GM18870 (cell line): ENCODE measurements around the gene CXCL12.

Experiments used
- ATAC-seq: cut with Tn5 transposase; IDR thresholded peaks from one replicate; pipeline ENCODE4 v1.9.1; 2021; ENCODE audit warnings: moderate library complexity; ENCODE audit not compliant: unreplicated experiment

Gene CXCL12

DNA sequence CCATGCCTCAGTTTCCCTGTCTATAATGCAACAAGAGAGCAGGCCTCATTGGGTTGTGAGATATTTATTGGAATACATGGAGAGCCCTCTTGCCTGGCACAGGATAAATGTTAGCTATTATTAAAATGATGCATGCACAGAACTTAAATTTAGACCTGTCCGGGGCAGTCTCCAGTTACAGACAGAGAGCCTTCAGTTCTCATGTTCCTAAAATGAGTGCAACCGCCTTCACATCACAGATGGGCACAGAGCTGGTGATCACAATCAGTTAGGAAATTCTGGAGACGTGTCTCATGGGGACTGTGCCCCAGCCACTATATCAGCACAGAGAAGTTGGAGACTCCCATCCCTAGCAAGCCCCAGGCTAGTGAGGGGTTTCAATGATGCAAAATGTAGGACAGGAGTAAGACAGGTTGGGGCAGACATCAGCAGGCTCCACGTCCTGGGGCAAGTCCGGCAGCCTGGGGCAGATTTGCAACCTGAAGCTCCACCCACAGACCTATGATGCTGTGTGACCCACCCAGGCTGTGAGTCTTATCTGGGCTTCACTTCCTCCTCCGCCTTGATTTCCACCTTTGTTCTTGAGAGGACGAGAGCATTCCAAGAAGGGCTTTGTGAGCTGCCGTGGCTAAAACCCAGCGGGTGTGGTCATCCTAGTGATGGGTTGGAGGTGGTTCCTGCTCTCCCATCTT lies 49.4 kb downstream of the CXCL12 start:
- ATAC-seq = no peak

DNA sequence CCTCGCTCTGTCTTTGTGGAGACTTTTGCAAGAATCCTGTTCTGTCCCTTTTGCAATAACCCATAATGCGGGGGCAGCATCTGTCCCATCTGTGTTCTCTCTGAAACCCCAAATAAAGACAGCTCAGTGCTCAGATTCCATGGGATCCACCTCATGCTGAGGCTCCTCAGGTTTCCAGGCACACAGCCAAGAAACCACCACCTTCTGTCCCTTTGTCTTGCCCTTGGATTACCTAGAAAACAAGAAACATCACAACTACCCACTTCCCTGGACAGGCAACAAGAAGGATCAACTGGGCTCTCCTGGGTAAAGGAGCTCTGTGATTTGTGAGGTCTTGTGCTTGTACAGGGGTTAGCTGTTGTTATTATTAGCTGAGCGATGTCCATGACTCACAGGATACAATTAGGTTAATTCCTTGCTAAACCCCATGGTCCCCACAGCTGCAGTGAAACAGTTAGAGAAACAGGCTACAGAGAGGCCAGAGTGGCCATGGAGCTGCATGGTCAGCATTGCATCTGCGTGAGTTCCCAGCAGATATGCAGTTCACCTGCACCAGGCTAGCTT lies 50.2 kb downstream of the CXCL12 start:
- ATAC-seq = no peak

DNA sequence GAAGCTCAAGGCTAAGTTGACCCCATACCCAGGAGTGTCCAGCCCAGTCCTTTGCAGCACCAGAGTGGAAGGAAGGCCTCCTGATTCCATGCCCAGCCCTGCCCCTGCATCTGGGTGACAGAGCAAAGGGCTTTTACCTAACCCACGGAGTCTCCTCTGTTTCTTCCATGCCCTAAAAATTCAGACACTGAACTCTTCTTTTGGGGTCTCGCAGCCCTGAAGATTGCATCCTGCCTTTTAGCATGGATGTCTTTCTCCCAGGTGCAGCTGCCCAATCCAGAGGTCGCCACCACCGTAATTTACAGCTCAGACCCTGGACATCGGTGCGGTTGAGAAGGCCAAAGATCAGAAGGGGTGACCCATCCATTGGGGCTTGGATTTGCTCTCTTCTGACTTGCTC lies 50.8 kb downstream of the CXCL12 start:
- ATAC-seq = no peak

DNA sequence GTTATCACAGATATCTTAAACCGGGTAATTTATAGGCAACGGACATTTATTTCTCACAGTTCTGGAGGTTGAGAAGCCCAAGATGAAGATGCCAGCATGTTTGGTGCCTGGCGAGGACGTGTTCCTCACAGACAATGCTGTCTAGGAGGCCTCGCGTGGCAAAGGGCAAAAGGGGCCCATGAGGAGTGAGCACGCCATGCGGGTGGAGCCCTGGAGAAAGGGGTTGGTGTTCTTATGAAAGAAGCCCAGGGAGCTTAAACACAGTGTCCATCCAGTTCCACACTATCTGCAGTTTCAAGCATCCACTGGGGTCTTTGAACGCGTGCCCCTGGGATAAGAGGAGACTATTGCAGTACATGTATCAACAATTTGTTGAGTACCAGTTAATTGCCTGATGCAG lies 51.4 kb downstream of the CXCL12 start:
- no peak for ATAC-seq

DNA sequence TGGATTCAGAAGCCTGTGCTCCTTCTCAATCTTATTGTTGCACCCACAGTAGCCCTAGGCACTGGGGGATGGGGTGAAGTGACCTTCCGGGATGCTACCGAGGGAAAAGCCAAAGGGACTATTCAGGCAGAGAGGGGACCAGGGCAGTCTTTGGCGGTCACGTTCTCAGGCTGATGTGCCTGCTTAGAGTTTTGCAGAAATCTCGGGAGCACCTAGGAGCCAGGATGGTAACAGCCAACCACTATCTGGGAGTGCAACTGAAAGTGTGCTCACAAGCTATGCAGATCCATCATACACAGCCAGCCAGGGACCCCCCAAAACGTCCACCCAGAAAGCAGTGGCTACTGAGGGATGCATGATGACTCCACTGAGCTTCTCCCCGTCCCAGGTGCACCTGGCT lies 52.4 kb downstream of the CXCL12 start:
- no peak for ATAC-seq

DNA sequence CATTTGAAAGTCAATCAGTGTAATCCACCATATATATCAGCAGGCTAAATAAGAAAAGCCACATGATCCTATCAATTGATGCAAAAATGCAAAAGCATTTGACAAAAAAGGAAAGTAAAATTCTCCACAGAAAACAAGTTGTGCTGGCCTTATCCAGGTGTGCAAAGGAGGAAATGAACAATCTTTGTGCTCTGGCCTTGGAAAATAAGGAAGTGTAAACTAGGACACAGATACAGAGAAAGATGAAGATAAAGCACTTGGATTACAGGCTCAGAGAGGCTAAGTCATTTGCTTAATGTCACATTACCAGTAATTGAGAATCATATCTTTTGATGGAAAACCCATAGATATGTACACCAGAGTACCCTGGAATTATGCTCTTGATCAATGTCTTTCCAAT lies 54.5 kb downstream of the CXCL12 start:
- ATAC-seq = no peak

DNA sequence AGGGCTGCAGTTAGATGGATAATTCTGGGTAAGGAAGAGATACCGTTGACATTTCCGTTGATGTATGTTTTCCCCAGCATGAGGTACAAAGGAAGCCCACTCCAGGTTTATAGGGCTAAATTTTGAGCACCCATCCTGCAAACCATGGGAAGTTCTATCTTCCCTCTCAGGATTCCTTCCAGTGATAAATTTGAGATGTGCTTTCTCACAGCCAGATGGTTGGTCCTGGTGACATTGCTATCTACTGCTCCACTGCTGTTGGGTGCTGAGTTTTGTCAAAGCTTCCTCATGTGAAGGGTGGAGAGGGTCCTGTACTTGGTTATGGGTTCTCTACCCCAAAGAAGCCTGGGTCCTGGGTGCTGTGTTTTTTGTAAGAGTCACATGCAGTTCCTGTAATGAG lies 57.4 kb downstream of the CXCL12 start:
- ATAC-seq = no peak
